GM19438 (cell line): ENCODE results near the gene COP1.

ENCODE experiments used
- ATAC-seq: cut with Tn5 transposase; IDR thresholded peaks from one replicate; pipeline ENCODE4 v1.9.1; 2021; ENCODE audit warnings: low read depth; ENCODE audit not compliant: unreplicated experiment

COP1 gene

GRCh38 chr1:176201568-176201967, 5.5 kb downstream of the COP1 start:
- ATAC-seq, result no peak

GRCh38 chr1:176199707-176200106, 7.4 kb downstream of the COP1 start:
- no peak for ATAC-seq

GRCh38 chr1:176198413-176198812, 8.7 kb downstream of the COP1 start:
- no peak for ATAC-seq

- no peak for ATAC-seq
These were observed 10.4 kb downstream of the COP1 start for GRCh38 chr1:176196728-176197127.

GRCh38 chr1:176195547-176195946, 11.5 kb downstream of the COP1 start:
- no peak for ATAC-seq

- no peak for ATAC-seq
These were observed 13.4 kb downstream of the COP1 start for GRCh38 chr1:176193663-176194062.

- peak; percentile 78 for ATAC-seq
These were observed 14.1 kb downstream of the COP1 start for GRCh38 chr1:176193023-176193422.

GRCh38 chr1:176188604-176189003, 18.5 kb downstream of the COP1 start:
- ATAC-seq, result no peak

GRCh38 chr1:176187001-176187400, 20.1 kb downstream of the COP1 start:
- ATAC-seq, result no peak

- peak; percentile 77 for ATAC-seq
These were observed 23.5 kb downstream of the COP1 start for GRCh38 chr1:176183618-176184017.

- no peak for ATAC-seq
These were observed 28.8 kb downstream of the COP1 start for GRCh38 chr1:176178316-176178715.

GRCh38 chr1:176177764-176178163, 29.3 kb downstream of the COP1 start:
- ATAC-seq, result no peak

- ATAC-seq, result no peak
These were observed 33.0 kb downstream of the COP1 start for GRCh38 chr1:176174108-176174507.

- no peak for ATAC-seq
These were observed 34.9 kb downstream of the COP1 start for GRCh38 chr1:176172215-176172614.

GRCh38 chr1:176167210-176167609, 39.9 kb downstream of the COP1 start:
- no peak for ATAC-seq

GRCh38 chr1:176165573-176165972, 41.5 kb downstream of the COP1 start:
- no peak for ATAC-seq

- ATAC-seq, result no peak
These were observed 42.9 kb downstream of the COP1 start for GRCh38 chr1:176164014-176164678.

GRCh38 chr1:176159993-176160392, 47.1 kb downstream of the COP1 start:
- ATAC-seq, result no peak

GRCh38 chr1:176157995-176158394, 49.1 kb downstream of the COP1 start:
- no peak for ATAC-seq

GRCh38 chr1:176149939-176150807, 56.9 kb downstream of the COP1 start:
- ATAC-seq, result no peak

GRCh38 chr1:176144526-176144925, 62.6 kb downstream of the COP1 start:
- no peak for ATAC-seq

- no peak for ATAC-seq
These were observed 64.1 kb downstream of the COP1 start for GRCh38 chr1:176142973-176143372.
